GM11168 (cell line): ENCODE results near the gene FAM83F.

Experiments used
- in situ Hi-C: fragments of 300-500 bp; cut with MboI; formaldehyde crosslinking; loops from one replicate; pipeline ENCODE4 v1.12.0; 2022; ENCODE audit warnings: low sequenced_read_pairs; ENCODE audit not compliant: unreplicated experiment

The FAM83F gene

DNA sequence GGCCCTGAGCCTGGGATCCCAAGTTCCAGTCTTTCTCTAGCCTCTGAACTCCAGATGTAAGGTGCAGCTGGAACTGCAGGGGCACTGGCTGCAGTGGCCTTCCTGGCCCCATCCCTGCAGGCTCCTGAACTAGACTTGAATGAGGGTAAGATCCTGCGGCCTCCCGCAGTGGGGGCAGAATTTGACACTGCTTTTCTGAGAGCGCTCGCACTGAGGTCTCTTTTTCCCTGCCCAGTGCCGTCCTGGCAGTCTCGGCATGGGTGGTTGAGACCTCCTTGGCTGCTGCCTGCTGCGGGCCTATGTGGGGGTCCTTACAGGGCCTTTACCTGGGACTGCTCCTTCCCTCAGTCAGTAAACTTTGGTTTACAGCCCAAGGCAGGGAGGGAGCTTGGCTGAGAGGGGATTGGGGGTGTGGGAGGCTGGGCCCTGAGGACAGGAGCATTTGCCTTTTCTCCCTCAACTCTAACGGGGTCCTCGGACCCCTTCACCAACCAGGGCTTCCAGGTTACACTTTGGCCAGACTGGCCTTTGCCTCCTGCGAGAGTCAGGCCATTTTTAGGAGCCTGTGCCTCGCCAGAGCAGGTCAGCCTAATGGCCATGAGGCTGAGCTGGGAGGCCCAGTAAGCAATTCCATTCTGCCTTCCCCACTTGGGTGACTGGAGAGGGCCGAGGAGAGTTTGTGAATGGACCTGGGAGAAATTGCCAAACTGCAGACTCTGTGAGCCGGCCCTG lies 35.4 kb downstream of the FAM83F start:
- in situ Hi-C loops = loop anchor here (5.0 kb wide), 1 partner anchor 488 kb away; no protein-coding TSS in a partner anchor

DNA sequence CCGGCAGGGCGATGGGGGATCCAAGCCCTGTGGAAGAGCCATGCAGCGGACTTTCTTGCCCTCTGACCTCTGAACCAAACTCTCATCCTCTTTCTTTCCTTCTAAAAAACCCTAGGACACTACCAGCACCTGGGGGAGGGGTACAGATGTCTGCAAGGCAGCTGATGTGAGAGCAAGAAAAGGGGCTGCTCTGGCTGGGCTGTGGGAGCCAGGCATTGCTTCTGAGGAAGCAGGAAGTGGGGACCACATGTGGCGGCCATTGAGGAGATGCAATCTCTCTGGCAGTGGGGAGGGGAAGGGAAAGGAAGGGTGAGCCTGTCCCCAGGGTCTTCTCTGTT lies 36.0 kb downstream of the FAM83F start:
- in situ Hi-C loops = loop anchor here (5.0 kb wide), 1 partner anchor 488 kb away; no protein-coding TSS in a partner anchor

DNA sequence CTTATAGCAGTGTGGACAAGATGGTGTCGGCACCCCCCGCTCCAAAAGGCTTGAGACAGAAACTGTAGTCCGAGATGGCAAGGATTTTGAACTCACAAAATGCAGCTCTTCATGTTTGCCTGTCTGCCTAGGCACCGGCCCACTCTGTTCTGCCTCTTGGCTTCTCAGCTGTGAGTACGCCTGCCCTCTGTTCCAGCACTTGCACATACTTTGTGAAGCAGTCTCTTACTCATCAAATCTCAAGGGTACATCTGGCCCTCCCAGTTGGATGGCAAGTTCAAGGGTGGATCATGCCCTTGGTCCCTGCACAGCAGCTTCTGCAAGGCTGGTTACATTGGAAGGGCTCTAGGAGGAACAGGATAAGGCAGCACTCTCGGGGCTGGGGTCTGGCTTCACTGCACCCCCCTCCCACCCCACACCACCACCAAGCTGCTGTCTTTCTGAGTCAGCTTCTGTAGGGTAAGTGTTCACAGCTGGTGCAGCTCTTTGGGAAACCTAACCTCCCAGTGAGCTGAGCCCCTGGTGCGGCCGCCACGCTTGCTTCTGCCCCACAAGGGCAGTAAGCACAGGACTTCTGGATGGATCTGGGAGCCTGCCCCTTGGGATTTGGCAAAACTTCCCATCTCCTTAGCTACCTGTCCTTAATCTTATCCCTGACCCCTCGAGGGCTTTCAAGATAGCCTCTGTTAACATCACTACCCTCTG lies 37.2 kb downstream of the FAM83F start:
- in situ Hi-C loops = loop anchor here (5.0 kb wide), 1 partner anchor 490 kb away; no protein-coding TSS in a partner anchor

DNA sequence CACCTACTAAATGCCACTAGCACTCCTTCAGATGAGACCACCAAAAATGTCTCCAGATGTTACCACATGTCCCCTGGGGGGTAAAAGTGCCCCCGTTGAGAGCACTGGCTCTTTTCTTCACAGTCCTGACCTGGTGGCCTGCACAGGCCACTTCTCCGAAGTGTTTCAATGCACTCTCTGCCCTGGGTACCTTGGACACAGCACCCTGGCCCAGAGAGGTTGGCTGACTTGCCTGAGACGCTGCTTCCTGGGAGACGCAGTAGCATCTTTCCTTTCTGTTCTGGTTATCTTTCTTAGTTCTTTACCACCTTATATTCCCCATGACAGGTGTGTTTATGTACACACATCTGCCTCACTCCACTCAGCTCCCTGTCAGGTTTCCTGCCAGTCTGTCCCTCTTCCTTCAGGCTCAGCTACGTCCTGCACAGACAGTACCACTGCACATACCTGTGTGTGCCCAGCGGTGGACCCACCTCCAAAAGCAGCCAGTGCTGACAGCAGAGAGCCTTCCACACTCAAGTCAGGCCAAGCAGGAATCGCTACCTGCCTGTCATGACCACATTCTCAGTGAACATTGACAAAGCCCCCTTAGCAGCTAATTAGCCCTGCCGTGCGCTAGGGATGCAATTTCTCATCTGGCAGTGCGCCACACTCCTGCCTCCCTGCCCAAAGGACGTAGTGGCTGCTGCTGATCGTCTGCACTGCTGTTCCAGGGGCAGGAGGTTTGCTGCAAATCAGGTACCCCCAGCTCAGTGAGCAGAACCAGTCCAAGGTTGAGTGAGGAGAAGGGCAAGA lies 39.0 kb downstream of the FAM83F start:
- in situ Hi-C loops = loop anchor here (5.0 kb wide), 1 partner anchor 491 kb away; no protein-coding TSS in a partner anchor

DNA sequence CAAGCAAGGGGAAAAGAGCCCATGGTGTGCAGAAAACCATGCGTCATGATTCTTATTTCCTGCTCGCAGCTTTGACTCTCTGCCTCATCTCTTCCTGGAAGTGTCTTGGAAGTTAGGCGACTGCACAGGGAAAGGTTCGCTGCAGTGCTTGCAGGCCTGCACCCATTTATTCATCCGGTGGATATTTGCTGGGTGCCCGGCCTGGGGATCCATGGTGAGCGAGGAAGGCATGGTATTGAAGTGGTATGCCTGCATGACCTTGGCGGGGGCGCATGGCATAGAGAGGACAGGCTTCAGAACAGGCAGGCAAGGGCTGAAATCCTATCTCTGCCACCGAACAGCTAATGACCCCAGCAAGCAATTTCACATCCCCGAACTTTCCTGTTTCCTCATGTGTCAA lies 40.6 kb downstream of the FAM83F start:
- in situ Hi-C loops = no loop called here

DNA sequence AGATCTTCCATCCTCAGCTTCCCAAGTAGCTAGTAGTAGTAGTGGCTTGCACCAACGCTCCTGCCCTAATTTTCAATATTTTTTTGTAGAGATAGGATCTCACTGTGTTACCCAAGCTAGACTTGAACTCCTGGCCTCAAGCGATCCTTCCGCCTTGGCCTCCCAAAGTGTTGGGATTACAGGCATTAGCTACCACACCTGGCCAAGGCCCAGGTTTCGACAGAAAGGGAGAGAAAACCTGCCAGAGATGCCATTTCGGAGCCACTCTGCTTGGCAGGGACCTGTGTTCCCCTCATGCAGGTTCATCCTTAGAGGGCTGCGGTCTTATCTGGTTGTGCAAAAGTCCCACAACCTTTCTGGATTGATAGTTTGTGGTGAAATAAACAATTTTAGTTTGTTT lies 41.4 kb downstream of the FAM83F start:
- in situ Hi-C loops = no loop called here

DNA sequence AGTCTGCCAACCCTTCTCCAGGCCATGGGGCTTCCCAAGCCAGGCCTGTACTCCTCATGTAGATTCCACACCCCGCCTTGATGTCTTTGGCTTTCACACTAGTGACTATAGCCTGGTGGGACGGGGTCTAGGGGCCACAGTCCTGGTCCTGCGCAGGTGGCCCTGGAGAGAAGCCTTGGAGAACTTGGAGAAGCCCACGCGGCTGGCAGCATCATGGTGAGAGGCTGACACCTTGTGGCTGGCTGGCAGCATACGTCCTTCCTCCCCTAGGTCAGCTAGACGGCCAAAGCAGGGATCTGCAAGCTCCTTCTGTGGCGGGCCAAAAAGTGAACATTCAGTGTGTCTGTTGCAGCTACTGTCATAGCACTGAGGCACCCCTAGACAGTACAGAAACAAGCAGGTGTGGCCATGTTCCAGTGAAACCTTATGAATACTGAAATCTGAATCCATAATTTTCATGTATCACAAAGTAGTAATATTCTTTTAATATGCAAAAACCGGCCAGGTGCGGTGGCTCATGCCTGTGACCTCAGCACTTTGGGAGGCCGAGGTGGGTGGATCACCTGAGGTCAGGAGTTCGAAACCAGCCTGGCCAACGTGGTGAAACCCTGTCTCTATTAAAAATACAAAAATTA lies 42.0 kb downstream of the FAM83F start:
- in situ Hi-C loops = no loop called here

DNA sequence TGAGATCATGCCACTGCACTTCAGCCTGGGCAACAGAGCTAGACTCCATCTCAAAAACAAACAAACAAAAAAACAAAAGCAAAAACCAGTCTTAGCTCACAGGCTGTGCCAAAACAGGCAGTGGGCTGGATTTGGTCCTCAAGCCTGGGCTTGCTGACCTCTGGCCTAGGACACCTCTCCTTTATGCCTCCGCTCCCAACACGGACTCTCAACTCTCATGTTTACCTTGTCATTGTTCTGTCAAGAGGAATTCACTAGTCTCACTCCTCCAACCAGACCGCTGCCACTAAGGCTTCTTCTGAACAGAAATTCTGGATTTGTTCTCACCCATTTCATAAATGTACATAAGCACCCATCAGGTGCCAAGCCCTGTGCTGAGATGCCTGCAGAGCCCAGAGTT lies 42.6 kb downstream of the FAM83F start:
- in situ Hi-C loops = no loop called here

DNA sequence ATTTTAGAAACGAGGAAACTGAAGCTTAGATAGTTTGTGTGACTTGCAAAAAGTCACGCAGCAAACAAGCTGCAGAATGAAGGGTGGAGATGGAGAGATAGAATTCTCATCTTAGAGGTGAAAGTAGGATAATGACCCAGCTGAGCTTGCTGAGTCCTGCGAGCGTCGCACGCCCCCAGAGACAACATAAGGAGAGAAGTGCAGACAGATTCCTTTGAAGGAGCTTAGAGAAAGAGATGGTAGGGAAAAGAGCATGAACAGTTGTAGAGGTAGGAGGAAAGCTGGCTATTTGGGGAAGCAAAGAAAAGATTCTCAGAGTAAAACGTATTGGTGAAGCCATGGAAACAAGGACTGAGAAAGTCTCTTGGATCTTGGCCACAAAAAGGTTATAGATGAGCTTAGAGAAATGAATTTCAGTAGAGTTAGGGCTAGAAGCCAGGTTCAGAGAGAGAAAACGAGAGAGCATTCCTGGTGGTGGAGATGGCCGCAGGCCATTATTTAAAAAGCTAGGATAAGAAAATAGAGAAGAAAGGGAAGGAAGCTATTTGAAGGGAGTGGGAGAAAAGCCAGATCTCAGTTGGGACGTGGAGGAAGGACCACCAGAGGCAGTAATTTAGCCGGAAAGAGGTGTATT lies 44.8 kb downstream of the FAM83F start:
- in situ Hi-C loops = no loop called here

DNA sequence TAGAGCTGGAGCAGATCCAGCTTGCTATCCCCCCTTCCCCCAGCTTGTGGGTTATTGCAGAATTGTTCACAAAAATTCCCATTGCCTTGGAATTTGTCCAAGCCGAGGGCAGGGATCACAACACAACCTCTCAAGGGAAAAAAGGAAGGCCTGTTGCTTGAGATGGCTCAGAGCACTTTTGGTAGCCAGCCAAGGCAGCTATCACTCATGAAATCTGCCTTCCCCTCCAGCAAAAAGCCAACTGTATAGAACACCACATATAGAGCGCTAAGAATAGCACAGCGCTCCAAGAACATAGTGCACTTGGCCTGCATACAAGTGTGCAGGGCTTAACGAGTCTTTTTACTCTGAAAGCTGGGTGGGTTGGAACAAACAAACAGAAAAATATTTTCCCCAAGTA lies 46.2 kb downstream of the FAM83F start:
- in situ Hi-C loops = no loop called here

DNA sequence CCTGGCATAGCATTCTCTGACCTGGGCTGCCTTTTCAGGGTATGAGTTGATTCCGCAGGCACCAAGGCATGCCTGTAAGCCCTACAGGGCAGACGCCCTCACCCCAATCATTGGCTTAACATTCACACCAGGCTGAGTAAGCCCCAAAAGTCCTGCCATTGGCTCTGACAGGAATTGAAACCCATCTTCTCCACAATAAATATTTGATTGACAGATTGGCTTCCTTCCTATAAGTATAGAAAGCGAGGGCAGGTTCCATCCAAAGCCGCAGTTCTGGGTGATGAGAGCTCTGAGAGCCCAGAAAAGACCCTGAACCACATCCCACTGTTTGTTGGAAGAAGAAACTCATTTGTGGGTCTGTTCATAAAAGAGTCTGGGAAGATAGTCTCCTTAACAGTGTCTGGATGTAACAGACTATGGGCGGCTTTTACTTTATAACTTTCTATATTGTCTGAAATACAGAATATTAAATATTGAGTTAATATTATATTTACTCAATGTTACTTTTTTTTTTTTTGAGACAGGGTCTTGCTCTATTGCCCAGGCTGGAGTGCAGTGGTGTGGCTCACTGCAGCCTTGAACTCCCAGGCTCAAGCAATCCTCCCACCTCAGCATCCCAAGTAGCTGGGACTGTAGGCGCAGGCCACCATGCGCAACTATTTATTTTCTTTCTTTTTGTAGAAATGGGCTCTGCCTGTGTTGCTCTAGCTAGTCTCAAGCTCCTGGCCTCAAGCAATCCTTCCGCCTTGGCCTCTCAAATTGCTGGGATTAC lies 46.8 kb downstream of the FAM83F start:
- in situ Hi-C loops = no loop called here

DNA sequence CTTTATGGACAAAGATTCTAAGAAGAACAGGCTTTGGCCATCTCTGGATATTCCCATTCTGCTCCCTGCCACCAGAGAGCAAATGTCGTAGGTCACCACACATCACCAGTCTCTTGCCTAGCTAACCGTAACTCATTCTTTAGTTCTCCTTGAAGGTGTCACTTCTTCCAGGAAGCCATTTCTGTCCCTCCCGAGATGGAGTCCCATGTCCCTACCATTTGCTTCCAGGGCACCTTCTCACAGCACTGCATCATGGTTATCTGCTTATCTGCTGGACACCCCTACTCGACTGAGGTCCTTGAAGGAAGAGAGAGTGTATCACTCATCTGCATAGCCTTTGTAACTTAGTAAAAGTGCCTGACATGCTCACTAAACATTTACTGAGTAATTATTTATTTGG lies 47.6 kb downstream of the FAM83F start:
- in situ Hi-C loops = no loop called here

DNA sequence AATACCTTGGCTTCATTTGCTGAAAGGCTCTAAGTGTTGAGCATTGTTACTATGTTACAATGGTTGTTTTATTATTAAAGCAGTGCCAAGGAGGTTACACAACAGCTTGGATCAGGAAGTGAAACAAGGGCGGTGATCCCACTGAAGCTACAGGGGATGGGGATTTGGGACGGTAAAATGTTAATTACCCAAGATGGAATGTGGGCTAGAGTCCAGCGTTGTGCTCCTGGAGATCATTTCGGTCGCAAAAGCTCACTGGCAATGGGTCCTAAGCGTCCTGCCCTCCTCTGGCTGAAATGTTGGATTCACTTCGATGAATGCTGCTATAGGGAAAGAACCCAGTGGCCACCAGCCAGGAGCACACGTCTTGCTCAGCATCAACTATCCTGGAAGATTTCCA lies 48.3 kb downstream of the FAM83F start:
- in situ Hi-C loops = no loop called here

DNA sequence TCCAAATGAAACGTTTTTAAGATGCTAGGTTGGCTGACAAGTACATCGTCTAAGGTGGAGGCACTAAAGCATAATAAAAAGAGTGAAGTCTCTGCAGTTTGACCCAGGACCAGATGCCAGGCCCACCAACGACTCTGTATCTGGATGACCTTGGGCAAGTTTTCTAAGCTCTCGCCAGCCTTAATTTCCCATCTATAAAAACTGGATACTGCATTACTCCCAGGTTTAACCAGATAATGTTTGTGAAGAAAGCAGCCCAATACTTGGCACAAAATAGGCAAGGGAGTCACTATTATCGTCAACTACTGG lies 49.0 kb downstream of the FAM83F start:
- in situ Hi-C loops = no loop called here

DNA sequence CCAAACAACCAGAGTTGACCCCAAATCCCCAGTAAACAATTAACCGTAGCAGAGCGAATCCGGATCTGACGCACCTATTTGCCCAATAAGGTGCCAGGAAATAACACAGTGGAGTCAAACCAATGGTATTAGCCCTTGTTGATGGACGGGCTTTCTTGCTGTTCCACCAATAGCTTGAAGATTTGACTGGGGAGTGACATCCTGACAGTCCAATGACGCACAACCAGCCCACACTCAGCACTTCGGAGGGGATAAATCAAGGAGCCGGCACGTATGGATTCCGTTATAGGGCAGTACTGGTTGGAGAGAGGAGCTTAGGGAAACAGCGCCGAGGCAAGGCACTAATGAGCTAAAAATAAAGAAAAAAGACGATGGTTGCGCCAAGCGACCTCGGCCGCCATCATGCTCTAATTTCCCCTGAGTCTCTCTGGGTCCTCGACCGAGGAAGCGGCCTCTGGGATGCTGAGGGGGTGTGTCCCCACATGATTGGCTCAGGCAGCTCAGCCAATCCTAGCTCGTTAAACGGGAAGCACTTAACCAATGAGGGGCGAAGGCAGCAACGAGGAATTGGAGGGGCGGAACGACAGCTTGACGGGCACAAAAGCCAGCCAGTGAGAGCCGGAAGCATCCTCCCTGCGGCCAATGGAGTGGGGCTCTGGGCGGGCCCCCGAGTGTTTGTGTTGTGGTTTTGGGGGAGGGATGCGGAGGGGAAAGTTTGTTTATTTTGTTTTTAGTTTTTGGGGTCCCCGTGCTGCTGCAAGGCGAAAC lies 49.5 kb downstream of the FAM83F start:
- in situ Hi-C loops = no loop called here

DNA sequence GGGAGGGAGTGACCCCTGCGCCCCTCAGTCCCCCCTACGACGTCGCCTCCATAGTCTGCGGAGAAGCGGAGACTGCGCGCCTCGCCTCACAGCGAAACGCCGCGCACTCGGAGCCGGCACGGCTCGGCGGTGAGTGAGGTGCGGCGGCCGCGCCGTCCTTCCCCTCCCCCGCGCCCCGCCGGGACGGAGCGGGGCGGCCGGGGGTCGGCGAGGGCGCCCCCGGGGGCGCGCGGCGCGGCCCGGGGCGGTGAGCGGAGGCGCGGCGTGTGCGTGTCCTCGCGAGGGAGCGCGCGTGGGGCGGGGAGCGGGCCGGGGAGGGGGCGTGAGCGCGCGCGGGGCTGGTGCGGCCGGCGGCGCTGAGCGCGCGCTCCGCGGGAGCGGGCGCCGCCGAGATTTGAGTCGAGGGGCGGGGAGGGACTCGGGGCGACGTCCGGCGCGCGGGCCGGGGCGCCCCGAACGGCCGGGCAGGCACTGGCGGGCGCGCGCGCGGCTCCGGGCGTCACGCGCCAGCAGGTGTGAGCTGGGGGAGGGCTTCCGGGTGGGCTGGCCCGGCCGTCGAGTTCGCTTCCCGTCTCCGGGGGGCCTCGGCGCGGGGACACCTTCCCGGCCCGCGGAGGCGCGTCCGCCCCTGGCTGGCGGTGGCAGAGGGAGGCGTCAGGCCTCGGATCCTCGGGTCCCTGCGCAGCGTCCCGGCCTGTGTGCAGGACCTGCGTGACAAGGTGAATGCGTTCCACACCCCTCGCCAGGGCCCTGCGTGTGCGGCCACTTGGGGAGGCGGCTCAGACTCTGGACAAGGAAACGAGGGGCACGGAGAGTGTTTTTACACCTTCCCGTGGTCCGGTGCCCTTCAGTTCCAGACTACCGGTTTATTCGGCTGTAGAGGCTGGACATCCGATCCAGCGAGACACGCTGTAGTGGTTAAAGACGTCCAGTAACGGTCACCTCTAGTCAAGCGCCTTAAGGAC lies 50.4 kb downstream of the FAM83F start:
- in situ Hi-C loops = no loop called here

DNA sequence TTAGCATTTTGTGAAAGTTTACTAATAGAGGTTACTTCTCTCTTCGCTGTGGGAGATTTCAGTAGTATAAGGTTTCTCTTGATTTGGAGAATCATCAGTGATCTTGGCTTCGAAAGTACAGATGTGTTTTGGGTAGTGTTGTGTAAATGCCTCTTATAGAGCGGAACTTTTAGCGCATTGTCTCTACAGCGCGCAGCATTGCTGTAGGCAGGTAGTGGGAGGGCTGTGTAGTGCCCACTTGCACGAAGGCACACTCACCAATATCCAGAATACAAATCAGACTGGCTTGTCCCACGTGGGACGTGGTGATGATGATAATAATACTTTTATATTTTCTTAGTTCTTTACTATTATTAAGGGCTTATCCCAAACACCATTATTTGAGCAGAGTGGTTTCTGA lies 51.4 kb downstream of the FAM83F start:
- in situ Hi-C loops = no loop called here

DNA sequence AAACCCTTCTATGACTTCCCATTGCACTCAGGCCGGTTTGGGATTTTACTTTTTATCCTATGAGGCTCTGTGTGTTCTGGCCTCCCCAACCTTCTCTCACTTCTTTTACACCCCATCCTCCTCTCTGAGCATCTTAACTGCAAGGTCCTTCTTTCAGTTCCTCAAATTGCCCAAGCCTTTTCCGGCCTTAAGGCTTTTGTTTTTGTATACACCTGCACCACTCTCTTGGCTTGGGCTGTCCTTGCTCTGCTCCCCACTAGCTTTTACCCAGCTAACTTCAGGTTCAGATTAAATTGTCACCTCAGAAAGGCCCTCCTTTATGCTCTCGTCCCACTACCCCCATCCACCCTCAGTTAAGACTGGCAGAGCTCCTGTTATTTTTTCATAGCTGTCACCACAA lies 55.5 kb downstream of the FAM83F start:
- in situ Hi-C loops = no loop called here
